A673 (cell line): ENCODE measurements around the gene VAPB.

ENCODE experiments used
- EZH2 ChIP-seq: fragments of 200-600 bp; sonication (generic); IDR thresholded peaks from 2 replicates; pipeline ENCODE4 v1.6.1; 2017; ENCODE audit warnings: borderline replicate concordance, low read depth, mild to moderate bottlenecking, mixed read lengths, antibody characterized with exemption, low read length; ENCODE audit not compliant: poor library complexity, severe bottlenecking
- TF ChIP-seq, protein P1 (sequence below): fragments of 300-800, 200-600 bp; sonication (generic); conservative IDR thresholded peaks from 2 replicates; pipeline ENCODE4 v1.5.1; 2017; ENCODE audit warnings: low read depth, mild to moderate bottlenecking, antibody characterized with exemption, low read length, moderate library complexity, mixed read lengths

DNA sequence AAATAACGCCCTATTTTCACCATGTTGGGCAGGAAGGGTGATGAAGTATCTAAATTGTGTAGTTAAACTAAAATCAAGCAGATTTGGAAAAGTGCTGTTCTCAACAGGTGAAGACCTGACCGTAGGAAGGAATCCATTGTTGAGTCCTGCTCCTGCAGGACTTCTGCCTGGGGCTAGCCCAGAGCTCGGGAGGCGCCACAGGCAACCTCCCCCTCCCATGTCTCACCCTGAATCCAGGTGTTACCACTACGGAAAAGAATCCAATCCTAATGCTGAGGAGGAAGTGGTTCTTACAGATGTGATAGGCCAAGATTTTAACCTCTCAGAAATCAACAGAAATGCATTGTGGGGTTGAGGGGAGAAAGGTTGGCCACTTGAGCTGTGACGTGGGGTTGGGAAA lies 49.3 kb upstream of the VAPB start:
- TF ChIP-seq, protein P1, sequence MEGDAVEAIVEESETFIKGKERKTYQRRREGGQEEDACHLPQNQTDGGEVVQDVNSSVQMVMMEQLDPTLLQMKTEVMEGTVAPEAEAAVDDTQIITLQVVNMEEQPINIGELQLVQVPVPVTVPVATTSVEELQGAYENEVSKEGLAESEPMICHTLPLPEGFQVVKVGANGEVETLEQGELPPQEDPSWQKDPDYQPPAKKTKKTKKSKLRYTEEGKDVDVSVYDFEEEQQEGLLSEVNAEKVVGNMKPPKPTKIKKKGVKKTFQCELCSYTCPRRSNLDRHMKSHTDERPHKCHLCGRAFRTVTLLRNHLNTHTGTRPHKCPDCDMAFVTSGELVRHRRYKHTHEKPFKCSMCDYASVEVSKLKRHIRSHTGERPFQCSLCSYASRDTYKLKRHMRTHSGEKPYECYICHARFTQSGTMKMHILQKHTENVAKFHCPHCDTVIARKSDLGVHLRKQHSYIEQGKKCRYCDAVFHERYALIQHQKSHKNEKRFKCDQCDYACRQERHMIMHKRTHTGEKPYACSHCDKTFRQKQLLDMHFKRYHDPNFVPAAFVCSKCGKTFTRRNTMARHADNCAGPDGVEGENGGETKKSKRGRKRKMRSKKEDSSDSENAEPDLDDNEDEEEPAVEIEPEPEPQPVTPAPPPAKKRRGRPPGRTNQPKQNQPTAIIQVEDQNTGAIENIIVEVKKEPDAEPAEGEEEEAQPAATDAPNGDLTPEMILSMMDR, result no peak
- TF ChIP-seq EZH2, result no peak
